ENCODE data around the gene HOXC10.

HOXC10 gene

DNA sequence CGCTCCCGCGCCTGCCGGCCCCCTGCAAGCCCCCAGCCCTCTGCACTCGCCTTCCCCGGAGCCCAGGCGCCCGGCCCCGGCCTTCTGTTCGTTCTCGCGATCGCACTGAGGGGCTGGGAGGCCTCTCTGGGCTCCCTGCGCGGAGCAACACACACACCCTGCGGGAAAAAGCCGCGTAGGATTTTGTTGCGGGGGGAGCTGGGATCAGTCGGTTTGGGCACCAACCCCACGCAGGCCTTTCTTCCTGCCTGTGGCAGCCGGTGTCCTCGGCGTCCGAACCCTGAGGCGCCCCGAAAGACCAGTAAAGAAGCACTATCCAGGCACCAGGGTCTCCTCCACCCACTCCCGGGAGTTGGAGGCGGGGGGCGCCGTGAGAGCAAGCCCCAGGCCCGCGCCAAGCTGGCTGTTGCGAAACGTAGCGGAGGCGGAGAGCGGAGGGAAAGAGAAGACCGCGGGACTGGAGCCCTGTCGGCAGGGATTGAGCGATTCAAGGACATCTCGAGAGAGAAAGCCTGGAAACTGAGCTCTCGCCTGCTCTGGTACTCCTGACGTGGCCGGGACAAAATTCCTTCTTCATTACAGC is 46.0 kb downstream of the HOXC10 start:
- no peak for DNase-seq

DNA sequence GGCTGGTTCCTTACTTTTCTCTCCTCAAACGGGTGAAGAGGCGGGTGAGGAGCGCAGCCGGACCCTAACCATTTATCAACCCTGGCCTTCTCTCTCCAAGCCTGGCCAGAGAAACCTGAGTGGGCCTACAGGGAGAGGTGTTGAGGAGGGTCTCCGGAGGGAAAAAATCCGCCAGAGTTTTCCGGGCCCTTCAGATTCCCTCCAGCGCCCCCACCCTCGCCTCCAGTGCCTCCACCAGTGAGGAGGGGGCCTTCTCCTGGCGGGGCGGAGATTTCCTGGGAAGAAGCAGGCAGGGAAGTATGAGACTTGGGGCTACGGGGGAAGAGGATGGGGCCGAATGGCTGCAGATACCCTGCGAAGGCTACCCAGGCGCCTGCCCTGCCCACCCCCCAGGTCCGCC is 46.5 kb downstream of the HOXC10 start:
- DNase-seq: no peak

DNA sequence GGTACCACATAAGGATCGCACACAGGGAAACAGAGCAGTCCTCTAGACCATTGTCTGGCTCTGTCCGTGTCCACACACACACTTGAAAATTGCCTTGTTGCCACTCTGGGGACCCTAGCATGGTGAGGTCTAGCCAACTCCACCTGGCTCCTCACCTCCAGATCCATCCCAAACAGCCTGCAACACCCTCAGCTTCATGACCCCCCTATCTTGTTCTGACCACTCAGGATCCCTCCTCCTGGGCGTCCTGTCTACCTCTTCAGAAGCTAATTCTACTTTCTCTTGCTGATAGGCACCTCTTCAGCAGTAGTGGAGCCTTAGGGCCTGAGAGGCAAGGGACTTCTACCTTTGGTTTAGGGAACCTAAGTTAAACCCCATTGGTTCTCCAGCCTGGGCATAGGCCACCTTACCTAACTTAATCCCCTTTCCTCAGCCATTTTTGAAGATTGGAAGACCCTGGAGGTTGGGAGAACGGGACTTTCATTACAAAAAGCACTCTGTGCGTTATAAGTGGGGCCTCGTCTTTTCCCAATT is 47.2 kb downstream of the HOXC10 start:
- no peak for DNase-seq

DNA sequence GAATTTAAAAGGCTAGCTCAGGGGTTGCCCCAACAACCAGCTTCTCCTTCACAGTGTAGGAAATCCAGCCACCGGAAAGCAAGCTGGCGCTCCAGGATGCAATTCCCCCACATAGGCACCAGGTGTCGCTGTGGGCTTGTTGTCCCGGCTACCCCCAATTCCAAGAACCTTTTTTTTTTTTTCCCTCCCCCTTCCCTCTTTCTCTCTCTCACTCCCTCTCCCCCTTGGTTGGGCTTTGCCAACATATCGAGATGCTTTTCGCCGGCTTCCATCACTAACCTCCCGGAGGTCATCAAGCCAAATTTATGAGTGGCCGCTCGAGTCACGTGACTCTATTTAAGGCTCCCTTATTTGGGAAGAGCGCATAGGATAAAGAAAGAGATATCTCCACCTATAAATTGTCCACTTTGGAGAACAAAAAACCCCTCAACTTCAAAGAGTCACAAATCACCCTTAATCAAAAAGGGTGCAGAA is 47.7 kb downstream of the HOXC10 start, which contains the start of gene HOXC5:
Gene HOXC5 (plus strand): TSS at position 424 of the 474 bp plus-strand sequence. CDS start 73 bp downstream, outside the sequence.
- DNase-seq: peak; percentile 71

DNA sequence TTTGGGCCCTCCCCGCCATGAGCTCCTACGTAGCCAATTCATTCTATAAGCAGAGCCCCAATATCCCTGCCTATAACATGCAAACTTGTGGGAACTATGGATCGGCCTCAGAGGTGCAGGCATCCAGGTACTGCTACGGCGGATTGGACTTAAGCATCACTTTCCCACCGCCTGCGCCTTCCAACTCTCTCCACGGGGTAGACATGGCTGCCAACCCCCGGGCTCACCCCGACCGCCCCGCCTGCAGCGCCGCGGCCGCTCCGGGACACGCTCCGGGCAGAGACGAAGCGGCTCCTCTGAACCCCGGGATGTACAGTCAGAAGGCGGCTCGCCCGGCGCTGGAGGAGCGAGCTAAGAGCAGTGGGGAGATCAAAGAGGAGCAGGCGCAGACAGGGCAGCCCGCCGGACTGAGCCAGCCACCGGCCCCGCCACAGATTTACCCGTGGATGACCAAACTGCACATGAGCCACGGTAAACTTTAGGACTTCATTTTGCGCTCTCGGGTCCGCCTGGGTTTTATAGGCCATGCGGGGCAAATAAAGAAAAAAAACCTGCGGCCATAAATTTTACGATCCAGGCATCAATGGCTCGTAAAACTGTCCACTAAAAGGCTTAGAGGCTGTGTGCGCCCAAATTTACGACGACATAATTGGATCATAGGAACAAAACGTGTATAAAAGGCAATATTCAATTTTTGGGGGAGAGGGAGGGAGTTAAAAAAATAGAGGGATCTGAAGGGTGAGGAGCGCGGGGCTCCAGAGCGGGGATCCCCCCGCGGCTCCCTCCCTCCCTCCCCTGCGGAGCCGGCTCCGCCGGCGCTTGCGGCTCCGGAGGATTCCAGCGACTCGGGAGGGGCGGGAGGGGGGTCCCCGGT is 48.4 kb downstream of the HOXC10 start:
- DNase-seq: no peak

DNA sequence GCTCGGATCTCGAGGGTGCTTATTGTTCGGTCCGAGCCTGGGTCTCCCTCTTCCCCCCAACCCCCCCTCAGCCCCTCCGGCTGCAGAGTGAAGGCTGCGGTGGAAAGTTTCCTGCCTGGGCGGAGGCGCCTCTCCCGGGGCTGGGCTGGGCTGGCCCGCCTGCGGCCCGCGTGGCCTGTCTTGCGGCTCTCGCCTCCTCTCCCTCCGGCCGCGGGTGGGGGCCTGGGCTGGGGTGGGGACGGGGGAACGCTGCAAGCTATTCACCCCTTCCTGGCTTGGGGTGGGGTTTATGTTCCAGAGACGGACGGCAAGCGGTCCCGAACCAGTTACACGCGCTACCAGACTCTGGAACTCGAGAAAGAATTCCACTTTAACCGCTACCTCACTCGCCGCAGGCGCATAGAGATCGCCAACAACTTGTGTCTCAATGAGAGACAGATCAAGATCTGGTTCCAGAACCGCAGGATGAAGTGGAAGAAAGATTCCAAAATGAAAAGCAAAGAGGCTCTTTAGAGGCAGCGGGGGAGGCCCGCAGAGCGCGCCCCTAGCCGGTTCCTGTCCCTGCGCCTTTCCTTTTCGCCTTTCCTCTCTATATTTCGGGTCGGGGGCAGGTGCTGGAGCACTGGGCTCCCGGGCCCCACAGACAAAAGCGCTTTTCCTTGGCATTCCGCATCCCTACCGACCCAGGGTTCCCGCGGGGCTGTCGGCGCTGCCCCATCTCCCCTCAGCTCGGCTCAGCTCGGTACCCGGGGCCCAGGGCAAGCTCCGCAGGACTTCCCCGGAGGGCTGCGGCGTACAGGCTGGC is 49.2 kb downstream of the HOXC10 start:
- DNase-seq: no peak

DNA sequence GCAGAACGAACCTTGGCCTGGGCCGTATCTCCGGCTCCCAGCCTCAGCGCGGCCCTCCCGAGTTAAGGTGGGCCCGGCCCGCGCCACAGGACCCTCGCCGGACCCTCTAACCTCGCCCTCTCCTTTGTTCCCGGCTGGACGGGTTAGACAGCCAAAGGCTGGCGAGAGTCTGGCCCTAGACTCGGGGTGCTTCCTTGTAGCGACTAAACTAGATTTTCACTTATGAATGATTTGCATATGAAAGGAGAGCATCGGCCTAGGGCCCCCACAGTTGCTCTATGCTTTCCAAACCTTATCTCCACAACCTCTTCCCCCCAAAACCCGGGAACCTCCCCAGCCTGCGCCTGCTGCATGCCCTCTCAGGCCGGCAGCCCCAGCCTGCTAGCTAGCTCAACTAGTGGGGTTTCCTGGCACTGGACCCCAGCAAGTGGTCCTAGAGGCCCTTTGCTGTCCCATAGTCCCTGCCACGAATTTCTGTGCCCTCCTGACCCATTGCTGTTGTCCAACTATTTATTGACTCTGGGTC is 49.9 kb downstream of the HOXC10 start:
- no peak for DNase-seq

DNA sequence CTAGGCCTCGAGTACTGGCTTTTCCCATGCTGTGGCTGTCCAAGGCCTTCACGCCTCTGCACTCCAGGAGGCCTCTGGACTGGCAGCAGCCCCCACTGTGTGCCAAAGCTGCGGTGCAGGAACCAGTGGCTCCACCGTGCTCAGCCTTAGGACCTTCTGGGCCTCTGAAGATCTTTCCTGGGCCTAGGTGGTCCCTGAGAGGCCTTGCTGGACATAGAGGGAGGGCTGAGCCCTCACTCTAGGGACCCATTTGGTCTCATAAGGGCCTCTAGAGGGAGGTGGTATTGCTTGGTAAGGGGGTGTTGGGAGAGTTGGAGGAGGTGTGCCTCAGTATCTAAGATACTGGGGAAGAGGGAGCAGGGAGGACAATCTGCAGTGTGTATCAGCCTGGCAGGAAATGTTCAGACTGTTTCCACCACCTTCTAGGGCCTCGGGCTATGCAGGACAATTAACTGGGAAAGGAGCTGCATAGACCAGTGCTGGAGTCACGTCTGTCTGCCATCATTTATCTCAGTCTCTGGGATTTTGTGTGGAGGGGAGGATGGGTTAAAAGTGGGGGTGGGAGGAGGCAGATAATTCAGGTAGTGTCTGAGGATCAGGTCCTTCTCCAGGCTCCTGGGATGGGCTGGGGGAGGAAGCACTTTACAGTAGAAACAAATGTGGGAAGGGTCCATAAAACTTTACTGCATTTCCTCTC is 50.8 kb downstream of the HOXC10 start:
- DNase-seq: no peak

DNA sequence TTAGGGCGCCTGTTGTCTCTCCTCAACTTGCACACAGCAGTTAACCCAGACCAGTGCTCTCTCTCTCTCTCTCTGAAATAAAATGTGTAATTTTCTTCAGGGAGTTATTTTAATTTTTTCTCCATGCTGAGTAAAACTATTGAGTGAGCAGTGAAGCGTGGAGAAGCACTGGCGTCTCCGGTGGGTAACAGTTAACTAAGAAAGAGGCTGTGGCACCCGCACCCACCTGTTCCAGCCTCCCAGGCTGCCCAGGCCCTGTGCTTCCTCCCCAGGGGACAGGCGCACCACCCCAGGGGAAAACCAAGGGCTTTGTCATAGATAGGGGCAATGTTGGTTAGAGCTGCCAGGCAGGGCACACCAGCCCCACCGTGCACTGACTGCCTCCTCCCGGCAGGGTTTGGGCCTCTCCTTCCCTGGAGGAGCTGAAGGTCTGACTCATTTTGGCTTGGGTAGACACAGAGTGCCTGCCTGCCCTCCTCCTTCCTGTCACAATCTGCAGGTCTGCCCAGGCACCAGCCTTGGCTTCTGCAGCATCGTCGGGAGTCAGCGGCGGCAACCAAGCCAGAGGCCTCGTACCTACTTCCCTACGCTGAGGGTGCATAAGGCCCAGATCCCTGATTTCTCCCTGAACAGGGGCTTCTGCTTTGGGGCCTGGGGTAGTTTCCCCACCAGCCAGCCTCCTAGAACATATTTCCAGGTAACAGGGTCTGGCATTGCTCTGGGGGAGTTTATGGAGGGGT is 51.8 kb downstream of the HOXC10 start:
- DNase-seq: no peak

DNA sequence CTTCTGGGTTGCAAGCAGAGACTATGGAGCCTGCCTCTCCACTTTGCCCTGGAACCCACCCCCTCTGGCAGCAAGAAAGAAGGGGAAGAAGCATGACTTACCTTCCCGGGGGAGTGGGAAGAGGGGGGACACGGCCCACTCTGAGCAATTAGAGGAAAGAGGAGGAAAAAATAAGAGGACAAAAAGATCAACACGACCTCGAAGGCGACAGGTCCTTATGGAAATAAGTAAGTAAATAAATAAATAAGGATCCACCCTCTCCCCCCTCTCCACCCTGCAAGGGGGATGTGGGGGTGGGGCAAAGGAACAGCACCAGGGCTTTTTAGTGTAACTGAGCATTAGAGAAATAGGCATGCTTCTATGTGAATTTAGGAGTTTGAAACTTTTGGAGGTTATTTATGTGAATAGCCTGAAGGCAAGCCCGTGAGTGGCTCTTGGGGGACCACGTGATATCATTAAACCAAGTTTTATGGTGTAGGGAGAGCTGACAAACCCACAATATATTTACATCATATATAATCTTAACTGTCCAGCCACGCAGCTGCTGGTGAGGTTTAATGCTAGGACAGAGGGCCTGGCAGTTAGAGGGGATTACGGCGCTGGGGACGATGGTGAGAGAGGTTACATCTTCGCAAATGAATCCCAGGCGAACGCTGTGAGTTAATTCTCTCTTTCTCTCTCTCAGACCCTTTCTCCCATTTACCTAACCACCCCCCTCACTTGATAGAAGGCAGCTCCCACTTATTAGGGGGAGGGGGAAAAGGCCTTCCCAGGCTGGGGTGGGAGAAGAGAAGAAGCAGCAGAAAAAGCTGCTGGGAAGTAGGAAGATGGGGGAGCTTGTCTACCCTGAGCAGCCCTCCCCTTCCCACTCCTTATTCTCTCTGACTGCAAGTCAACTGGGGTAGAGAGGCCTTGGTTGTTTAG is 52.7 kb downstream of the HOXC10 start:
- no peak for DNase-seq

DNA sequence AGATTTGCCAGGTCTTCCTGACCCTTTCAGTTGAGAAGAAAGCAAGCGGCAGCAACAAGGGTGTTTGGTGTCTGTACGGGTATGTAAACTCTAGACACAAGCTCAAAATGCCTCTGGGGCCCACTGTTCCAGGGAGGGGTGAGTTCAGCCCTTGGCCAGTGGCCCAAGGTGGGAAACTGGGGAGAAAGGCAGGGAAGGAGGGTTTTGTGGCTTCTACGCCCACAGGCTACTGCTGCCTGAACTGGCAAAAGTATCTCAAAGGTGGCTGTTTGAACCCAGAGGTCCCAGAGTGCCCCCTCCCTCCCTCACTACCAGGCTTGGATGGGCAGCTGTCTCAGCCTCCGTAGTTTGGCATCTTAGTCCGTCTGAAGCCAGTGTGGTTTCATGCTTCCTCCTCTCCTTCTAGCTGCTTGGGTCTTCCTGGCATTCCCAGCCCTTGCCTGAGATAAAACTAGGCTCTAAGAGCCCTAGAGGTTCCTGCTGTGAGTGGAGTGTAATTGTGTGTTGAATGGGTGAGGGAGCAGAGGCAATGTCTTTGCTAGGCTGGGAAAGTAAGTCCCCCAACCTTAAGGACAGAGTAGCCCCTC is 53.4 kb downstream of the HOXC10 start:
- no peak for DNase-seq

DNA sequence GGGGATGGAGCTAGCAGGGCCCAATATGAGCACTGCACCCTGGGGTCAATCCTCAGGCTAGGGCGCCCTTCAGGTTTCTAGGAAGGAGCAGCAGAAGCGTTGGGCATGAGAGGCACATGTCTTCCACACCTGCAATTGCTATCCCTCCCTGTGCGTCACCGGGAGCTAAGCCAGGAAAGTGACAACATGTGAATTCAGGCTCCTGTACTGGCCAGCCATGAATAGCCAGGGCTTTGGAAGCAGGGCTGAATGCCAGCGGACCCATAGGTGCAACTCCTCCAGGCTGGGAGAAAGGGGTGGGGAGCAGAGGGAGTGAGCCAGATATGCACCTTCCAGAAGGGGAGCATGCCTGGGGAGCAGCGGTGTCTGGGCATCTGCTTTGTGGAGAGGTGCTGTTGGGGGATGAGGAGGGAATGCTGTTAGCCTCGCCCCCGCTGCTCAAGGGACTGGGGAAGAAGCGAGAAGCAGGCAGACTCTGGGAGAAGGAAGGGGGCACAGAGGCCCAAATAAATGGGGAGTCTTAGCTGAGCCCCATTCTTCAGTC is 54.0 kb downstream of the HOXC10 start:
- no peak for DNase-seq

DNA sequence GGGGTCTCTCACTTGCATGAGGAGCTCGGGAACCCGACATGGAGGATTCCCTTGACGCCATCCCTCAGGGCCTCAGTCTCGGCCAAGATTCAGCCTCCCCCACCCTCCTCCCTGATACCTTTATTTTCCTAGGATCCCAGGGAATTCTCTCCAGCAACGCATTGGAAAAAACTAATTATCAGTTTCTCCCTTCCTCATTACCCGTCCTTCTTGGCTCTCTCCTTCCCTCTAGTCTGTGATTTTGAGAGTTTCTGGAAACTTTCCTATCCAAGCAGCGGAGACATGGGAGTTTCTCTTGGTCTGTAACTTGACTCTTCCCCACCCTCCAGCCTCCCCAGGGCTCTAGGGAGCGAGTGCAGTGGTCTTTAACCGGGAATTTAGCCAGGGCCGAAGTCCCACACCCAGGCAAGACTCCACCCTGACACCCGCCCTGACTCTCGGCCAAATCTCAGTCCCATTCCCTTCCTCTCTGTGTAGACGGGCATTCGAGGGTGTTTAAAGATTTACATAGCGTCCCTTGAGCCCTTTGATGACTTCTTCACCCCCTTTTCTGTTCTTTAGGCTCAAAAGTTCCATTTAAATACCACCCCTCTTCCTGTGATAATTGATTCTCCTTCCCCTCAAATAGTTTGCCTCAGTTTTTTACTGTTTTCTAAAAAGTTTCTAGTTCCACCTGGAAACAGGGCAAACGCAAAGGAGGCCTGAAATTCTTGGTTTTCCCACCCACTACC is 54.6 kb downstream of the HOXC10 start:
- DNase-seq: no peak

Measured in CD4-positive, alpha-beta T cell treated with Interleukin-6 for 4 hours (primary cell).